GM06990 (cell line): Measurements from ENCODE around the gene RNF141.

Experiments used
- DNase-seq: peaks from one replicate; pipeline ENCODE4 v3.0.0-alpha.2; 2011; ENCODE audit not compliant: insufficient read length; ENCODE audit errors: extremely low read depth
- H3K27me3 ChIP-seq: replicated peaks from 2 replicates; pipeline ENCODE4 v1.6.0; 2011; ENCODE audit warnings: low read length; ENCODE audit not compliant: control insufficient read depth, insufficient read depth
- H3K36me3 ChIP-seq: 2 replicates; pipeline ENCODE4 v1.5.1; 2011; ENCODE audit warnings: low read length; ENCODE audit not compliant: control insufficient read depth, insufficient read depth
- H3K4me3 ChIP-seq: replicated peaks from 2 replicates; pipeline ENCODE4 v1.5.1; 2011; ENCODE audit warnings: low read depth, mild to moderate bottlenecking, control low read depth, low read length
- CTCF ChIP-seq: IDR thresholded peaks from 2 replicates; pipeline ENCODE4 v1.5.1; 2011; ENCODE audit warnings: low read length, control low read depth, mild to moderate bottlenecking, inconsistent platforms; ENCODE audit not compliant: insufficient read depth, poor library complexity, severe bottlenecking

Gene RNF141

GRCh38 chr11:10565493-10565892 lies 24.5 kb upstream of the RNF141 start:
- no peaks in the 10 kb centered on the region for H3K36me3 ChIP-seq
- TF ChIP-seq CTCF: no peak
- no peaks in the 10 kb centered on the region for H3K27me3 ChIP-seq
- H3K4me3 ChIP-seq: no peak overlapping the region
- DNase-seq: no peak

GRCh38 chr11:10564696-10565318 lies 23.8 kb upstream of the RNF141 start:
- TF ChIP-seq CTCF: peak; percentile 29
- no peak overlapping the region for H3K4me3 ChIP-seq
- no peaks in the 10 kb centered on the region for H3K36me3 ChIP-seq
- H3K27me3 ChIP-seq: no peaks in the 10 kb centered on the region
- no peak for DNase-seq

GRCh38 chr11:10564030-10564429 lies 23.0 kb upstream of the RNF141 start:
- DNase-seq: no peak
- no peaks in the 10 kb centered on the region for H3K36me3 ChIP-seq
- no peak for TF ChIP-seq CTCF
- no peak overlapping the region for H3K4me3 ChIP-seq
- H3K27me3 ChIP-seq: no peaks in the 10 kb centered on the region

- Histone ChIP-seq H3K4me3 (no peak overlapping the region), H3K27me3 (no peaks in the 10 kb centered on the region), H3K36me3 (no peaks in the 10 kb centered on the region)
- DNase-seq: no peak
- TF ChIP-seq CTCF: no peak
These were observed 21.0 kb upstream of the RNF141 start for GRCh38 chr11:10561947-10562346.

- Histone ChIP-seq H3K4me3 (no peak overlapping the region), H3K27me3 (no peaks in the 10 kb centered on the region), H3K36me3 (no peaks in the 10 kb centered on the region)
- DNase-seq: no peak
- TF ChIP-seq CTCF: no peak
These were observed 20.2 kb upstream of the RNF141 start for GRCh38 chr11:10561043-10561818.
